Activated CD4-positive, alpha-beta T cell treated with anti-CD3 and anti-CD28 coated beads, Interleukin-2, amount 50 U/mL, for 48 hours (primary cell): ENCODE measurements around the gene TNS1.

Experiments used
- DNase-seq, 2 experiments: peaks; one replicate each; pipeline ENCODE4 v3.0.0-alpha.2; 2020

Gene TNS1

DNA sequence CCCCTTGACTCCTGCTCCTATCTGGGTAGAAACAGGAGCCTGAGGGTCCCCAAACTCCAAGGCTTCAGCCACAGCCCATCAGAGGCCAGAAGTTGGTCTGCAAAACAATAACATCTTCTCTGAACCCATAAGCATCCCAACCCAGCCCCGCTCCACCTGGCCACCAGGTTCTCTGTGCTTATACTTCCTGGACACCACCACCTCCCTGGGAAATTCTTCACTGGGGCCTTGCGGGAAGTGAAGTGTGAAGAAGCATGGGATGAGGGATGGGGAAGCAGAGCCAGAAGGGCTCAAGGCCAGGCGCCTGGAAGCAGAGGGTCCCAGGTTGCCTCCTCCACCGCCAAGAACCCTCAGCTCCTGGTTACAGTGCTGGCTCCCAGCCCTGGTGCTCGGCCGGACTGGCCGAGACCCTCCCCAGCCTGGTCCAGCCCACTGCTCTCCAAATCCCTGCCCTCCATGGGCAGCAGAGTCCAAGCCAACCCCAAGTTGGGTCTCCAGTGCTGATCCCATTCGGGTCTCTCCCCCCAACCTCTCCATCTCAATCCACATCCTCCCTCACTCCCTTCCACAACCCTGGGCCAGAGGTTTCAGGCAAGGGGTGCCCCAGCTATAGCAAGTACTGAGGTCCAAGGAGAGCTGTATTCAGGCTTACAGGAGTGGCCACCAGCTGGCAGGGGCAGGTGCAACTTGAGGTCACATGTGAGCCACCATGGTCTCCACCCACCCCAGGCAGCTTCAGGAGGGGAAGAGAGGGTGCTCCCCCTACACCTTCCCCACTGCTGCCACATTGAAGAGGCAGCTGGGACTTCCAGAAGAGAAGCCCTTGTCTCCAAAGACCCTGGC is 60.7 kb downstream of the TNS1 start:
- no peak for DNase-seq

DNA sequence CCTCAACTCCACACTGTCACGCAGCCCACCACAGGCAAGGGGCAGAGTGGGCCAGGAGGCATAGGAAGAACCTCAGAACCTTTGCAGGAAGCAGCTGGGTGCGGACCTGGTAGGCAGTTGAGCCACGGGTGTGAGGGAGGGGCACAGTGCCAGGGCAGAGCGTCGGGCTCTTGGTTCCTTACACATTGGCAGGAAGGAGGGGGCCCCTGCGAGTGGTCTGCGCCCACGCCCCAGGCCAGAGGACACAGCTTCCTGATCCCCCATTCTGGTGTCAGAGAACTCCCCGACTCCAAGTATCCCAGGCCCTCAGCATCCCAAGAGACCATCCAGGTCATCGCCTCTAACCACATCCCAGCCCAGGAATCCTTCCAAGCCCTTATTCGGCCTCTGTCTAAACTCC is 61.5 kb downstream of the TNS1 start:
- no peak for DNase-seq

DNA sequence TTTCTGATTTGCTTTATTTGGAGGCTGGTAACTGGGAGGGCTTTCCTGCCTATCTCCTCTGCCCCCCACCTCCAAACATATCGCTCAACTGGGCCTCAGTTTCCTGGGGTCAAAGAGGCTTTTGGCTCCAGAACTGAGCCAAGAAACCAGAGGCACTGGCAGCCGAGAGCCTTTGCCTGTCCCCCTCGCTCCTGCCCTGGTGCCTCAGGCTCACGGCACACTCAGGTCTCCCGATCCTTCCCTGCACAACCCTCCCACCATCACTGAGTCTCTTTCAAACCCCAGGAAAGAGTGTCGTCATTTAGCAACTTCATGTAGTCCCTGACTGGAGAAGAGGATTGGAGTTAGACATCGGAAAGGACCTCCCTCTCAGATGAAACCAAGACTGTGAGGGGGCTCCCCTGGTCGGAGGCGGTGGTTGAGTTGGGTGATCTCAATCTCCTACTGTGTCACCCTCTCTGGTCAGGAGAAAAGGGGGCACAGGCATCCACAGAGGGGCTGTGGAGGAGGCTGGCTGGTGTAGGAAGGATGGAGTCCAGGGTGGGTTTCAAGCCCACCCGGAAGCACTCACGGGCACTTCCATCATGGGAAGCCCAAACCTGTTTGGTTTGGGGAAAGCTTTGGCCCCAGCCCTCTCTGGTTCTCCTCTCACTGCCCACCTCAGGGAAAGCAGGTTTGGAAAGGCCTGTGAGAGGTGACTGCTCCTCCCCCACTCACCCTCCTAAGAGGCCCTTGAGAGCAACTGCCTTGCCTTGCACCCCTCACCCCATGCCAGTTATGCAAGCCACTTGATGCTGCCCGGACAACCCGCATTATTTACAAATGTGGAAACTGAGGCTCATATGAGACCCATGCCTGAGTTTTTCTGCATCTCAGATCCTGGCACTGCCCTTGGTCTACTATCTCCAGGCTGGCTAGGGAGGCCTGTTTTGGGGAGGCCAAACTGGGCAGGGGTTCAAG is 62.3 kb downstream of the TNS1 start:
- no peak for DNase-seq

DNA sequence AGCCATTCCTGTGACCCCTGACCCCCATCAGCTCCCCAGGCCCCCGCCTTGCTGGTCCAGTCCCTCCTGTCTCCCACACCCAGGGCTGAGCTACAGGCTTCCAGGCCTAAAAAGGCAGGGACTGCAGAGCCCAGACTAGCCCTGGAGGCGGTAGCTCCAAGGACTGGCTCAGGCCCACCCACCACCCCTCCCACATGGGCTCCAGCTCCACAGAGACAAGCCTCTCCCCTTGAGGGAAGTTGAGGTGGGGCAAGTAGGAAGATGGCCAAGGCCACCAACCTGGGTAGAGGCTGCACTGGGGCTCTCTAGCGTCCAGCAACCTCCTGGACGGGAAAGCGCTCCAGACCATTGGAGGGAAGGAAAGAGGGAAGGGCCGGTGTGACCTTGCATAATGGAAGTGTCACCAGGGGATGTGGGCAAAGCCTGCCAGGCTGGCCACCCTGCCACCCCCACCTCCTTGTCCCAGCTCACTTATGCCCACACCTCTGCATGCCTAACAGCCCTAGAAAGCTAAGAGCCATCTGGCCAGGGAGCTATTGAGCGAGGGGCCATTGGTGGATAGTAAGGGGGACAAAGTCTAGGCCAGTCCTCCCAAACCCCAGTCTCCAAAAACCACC is 63.1 kb downstream of the TNS1 start:
- DNase-seq, result no peak

DNA sequence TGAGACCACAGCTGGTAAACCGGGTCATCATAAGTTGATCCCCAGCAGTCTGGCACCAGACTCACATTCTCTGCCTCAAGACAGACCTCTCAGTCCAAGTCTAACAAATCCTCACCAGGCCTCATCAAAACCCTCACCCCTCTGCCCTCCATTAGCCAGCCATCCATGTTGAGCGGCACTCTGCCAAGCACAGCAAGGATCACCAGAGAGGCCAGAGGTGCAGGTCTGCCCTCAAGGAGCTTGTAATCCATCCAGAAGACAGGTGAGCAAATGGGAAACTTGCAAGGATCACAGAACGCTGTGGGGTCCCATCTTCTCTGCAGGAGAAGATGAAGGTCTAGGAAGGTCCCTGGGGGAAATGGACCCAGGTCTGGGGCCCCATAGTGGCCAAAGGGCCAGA is 63.6 kb downstream of the TNS1 start:
- no peak for DNase-seq

DNA sequence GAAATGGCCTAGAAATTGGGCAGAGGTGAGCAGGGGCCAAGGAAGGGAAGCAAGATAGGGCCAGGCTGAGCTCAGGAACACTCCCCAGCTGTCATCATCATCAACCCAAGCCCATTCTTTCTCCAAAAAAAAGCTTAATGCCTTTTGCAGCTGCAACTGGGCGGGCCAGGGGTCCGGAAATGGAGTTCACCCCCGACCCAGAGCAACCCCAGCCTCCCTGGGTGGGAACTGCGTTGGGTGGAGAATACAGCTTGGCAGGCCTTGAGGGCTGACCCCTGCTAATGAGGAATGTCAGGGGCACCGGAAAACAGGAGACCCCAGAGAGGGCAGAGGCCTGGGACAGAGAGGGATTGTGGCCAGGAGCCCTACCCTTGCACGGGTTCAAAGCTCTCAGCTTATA is 64.8 kb downstream of the TNS1 start:
- no peak for DNase-seq

DNA sequence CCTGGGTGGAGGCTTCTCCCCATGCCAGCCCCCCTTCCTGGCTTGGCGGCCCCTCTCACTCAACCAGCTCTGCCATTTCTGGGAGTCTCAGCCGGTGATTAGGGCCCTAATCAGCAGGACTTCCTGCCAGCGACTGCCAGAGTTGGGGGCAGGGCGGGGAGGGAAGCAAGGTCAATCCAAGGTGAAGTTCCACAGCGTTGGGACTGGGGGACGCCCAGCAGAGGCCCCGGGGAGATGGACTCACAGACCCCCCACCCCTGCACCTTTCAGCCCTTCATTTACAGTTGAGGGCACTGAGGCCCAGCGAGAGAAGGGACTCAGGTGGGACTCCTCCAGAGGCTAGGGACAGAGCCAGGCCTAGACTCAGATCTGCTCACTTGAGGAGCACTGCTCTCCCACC is 65.3 kb downstream of the TNS1 start:
- DNase-seq, result no peak

DNA sequence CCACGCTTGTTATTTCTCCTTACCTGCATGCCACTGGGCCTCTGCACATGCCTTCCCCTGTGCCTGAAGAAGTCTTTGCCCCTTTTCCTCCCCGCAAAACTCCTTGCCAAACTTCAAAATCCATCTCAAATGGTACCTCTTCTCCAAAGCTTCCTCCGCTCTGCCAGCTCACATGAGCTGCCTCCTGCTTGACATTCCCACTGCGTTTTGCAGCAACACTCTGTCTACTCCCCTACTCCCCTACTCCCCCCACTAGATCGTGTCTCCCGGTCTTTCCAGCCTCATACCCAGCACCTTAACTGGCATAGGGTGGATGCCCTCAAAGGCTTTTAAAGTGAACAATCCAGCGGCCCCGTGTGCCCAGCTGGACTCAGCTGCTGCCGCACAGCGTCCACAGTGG is 65.8 kb downstream of the TNS1 start:
- DNase-seq, result no peak

DNA sequence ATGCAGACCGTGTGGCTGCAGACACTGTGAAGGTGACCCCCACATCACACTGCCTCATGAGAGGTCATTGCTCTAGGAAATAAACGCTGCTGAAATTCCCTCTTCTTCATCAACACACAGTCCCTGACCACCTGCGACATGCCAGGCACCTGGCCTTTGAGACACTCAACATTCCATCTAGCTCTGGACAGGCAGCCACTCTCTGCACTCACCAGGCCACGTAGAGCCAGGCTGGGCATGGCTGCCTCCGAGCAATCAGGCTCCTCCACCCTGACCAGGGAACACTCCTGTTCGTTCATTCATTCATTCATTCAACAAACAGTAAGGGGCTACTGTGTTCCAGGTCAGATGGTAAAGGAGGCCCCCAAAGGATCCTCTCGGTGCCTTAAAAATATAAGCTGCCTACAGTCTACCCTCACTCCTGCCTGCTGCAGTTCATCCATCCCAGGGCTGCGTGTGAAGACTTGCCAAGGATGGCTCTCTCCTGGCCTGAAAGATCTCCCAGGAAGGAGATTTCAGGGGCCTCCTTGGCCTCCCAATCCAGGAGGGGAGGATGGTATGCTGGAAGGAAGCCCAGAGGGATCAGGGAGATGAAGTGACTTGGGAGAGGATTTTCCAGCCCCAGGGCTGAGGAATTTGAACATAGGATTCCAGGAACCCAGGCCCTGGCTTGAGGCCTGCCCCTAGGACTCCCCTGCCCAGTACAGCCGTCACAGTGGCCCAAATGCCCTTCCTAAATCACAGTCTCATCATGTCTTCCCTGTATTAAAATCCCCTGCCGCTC is 66.7 kb downstream of the TNS1 start:
- no peak for DNase-seq

DNA sequence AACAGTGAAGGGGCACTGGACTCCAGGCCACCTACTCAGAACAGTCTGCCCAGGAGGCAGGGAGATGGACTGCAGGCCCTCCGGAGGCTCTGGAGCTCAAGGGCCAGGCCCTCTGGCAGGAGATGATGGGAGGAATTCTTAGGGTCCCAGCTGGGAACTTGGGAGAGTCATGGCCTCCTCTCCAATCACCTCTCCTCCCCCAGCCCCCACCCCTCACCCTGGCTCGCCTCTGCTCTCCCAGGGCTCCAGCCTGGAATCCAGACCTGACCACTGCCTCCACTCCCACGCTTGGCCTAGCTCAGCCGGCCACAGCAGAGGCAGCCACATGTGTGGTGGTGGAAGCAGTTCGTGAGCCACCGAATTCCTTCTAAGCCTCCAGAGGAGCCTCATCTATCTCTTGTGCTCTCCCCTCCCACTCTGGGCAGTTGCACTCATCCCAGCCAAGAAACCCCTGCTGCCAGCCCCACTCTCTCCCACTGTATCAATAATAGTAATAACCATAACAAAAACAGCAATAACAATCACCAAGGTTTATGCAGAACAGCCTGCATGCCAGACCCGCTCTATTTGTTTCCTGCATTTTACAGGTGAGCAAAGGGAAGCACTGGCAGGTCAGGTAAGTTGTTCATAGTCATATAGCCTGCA is 67.4 kb downstream of the TNS1 start:
- no peak for DNase-seq

DNA sequence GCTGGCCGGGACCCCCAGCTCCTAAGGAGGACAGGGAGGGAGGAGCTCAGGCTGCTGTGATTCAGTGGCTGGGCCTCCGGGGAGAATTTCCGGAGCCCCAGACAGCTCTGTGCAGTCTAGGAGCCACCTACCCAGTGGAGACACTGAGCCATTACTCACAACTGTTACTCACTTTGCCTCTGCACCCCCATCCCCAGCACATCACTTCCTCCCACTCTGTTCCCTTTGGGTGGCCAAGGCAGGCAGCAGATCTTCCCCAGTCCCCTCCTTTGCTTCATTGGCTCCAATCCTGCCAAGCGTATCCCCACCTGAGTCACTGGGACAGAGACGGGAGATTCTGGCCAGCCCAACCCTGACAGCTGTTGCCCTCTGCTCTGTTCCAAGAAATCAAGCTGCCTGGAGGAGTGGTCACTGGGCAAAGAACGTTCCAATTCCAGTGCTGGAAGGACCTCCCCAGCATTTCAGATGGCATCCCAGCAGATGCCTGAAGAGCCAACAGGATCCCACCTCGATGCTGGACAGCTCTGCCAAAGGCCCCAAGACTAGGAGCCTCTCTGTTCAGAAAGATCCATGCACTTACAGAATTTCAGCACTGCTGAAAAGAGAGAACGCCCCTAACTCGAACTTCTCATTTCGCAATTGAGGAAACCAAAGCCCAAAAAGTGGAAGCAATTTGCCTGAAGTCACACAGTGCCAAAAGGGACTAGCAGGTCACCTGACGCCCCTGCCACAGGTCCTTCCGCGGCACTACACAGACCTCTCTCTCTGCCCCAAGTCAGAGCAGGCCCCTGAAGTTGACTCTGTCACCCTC is 68.3 kb downstream of the TNS1 start:
- no peak for DNase-seq

DNA sequence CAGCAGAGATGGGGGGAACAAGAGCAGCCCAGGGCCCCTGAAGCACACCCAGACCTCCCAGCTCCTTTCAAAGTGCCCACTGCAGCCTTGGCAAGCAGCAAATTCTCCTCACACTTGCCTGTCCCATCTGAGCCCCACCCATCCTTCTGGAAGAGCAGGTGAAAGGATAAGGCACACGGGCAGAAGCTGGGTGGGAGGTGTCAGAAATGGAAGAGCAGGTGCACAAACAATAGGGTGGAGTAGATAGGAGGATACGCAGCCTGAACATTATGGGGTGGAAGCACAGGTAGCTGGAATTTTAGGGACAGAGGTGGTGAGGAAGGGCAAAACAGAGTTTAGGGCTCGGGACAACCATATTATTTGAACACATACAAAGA is 69.2 kb downstream of the TNS1 start:
- no peak for DNase-seq

DNA sequence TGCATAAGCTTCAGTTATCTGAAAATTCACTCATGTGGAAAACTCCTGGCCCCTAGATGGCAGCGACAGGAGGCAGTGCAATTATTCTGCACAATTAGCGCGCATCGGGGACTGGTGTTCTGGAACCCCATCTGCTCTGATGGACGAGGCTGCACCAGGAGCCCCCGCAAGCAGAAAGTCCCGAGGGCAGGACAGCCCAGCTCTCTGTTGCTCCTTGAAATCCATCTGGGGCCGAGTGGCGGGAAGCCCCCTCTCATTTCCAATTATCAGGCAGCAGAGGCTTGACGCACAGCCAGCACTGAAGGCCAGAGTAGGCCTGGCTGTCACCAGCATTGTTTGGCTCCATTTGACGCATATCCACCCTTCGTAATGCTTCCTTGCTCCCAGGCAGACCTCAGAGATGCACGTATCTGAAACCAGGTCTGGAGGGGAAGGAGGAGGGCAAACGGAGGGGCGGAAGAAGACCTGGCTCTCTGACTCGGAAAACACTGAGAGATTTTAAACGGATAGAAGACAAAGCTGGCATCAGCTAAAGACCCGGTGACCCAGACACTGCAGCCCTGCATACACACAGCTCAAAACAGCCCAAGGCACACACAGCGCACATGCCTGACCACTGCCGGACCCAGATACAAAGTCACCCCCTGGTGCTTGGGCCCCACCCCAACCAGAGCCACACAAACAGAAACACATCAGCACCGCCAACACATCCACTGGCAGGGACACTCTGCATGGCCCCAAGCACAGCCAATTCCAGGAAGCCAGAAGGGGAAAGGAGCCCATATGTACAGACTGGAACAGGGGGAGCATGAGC is 69.8 kb downstream of the TNS1 start:
- no peak for DNase-seq

DNA sequence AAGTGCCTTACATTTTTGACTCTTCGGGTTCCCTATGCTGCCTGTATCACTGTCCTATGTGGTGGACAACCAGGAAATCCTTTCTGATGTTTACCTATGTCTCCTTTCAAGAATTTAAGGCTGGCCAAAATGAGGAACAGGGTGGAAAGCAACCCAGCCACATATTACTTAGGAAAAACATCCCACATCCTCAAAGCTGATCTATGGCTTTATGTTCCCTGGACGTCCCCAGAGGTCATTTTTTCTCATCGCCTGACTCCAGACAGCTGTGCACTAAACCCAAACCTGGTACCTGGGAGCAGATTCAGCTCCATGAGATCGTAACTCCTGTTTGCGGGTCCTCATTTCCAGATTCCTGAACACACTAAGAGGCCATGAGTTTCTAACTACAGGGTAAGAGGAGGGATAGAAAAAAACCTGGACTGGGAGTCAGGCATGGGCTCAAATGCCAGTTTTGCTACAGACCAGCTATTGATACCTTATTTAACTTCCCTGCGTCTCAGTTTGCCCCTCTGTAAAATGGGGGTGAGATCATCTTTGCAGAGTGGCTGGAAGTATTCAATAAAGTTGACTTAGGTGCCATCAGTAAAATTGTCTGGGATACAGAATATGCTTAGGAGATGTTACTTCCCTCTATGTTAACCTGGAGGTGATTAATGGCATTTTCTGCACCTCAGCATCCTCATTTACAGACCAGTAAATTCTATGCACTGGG is 70.8 kb downstream of the TNS1 start:
- DNase-seq, result no peak

DNA sequence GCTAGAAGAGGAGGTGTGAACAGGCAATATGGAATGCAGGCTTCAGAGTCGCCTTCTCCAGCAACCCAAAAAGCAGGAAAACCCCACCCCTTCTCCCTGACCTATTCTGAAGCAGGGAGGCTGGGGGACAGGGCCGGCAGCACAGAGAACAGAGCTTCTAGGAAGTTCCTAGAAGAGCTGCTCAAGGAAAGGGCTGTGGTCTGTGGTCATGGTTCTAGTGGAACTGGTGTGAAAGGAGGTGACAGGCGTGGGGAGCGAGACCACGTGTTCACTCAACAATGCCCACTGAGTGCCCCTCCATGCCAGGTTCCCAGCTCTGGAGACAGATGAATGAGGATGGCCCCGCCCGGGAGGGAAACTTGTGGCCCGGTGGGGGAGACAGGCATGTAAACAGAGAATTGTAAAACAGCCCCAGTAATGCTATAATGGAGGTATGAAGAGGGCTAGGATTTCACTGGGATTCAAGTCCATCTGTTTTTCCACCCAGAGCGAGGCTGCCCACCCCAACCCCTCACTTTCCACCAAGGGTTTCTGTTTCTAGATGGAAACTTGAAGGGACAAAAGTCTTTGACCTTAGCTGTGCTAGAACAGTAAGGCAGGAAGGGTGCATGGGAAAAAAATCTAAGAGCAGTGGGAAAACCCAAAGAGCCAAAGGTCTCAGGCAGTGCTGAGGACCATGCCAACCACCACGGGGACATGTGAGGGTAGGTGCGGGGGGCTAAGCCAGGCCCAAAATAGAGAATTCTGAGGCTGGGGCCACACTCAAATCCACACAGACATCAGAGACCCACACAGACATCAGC is 71.8 kb downstream of the TNS1 start:
- no peak for DNase-seq

DNA sequence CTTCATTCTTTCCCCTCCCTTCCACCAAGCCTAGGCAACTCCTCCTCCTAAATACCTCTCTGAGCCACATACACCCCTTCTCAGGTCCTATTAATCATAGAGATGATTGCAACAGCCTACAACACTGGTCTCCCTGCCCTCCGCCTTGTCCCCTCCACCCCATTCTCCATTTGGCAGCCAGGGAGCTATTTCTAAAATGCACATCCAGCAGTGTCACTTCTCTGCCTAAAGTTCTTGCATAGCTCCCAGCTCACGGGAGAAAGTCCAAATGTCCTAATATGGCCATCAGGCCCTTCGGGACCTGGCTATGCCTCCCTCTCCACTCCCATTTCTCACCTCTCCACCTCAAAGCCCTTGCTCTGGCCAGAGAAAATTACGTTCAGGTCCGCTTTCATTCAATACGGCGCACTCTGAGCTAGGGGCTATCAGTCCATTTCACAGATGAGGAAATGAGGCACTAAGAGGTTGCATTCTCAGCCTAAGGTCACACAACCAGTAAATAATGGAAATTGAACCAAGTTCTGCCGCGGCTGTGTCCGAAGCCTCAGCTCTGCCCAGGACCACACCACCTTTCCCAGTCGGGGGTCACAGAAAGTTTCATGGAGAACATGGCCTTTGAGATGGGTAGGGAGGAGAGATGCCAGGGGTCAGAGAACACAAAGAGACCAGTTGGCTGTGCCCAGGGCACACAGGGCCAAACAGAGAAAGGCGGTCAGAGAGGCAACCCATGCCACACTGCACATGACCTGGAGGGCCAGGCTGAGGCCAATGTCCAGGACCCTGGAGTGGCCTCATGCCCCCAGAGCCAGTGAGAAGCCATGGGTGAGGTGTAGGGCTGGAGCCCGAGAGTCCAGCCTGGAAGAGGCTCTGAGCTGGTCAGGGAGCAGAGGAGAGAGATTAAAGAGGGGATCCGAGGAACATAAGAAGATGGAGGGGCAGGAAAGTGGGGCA is 72.8 kb downstream of the TNS1 start:
- no peak for DNase-seq

DNA sequence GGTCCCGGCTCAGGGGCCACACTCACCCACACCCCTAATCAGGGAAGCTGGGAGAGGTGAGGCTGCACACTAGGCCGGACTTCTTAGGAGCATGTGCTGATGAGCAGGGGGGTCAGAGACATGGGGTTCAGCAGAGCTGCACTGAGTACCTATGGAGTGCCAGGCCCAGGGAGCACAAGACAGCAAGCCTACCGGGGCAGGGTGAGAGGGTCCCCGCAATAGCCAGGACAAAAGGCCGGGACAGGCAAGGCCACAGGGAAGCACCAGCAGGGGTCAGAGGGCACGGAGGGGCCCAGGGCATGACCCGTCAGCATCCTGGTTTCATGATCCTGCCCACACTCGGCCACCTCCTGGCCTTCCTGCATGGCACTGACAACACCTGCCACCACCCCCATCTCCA is 73.5 kb downstream of the TNS1 start:
- no peak for DNase-seq
